ENCODE measurements around the gene MICALL2. TPM values are rescaled to one million over a fixed set of nuclear protein-coding genes. Genes with fewer than 3 reads are reported as not detected.

The MICALL2 gene
- total and polyA plus RNA-seq, 2 donors (not counting 1 experiment from before 2014, with no cell fraction given): 11.7 to 60.1 TPM

DNA sequence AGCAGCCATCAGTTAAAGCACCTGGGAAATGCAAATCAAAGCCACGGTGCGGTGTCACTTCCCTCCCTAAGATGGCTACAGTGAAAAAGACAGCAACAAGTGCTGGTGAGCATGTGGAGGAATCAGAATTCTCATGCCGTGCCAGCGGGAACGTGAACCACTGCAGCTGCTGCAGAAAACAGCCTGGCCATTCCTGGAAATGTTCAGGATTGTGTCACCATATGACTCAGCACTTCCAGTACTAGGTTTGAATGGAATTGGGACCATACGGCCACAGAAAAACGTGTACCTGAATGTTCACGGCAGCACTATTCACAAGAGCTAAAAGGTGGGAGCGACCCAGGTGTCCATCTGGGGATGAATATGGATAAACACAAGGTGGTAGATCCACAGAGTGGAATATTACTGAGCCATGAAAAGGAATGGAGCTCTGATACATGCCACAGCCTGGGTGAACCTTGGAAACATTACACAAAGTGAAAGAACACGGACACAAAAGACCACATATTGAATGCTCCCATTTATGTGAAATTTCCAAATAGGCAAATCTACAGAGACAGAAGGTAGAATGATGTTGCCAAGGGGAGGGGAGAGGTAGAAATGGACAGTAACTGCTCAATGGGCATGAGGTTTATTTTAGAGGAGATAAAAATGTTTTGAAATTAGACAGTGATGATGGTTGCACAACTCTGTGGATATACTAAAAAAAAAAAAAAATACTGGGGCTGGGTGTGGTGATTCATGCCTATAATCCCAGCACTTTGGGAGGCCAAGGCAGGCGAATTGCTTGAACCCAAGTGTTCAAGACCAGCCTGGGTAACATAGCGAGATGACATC lies 61.6 kb downstream of the MICALL2 start:
- DNase-seq (ENCODE audit: low read depth in 2 of 2): peak; percentile 47 to 76
- H3K4me2 ChIP-seq (ENCODE audit: extremely low read depth, insufficient read depth, low read length): no peak overlapping the region
- no peaks in the 10 kb centered on the region for H3K79me2 ChIP-seq (ENCODE audit: control insufficient read depth, insufficient read depth, low read length)
- no peak overlapping the region for H2AFZ ChIP-seq (ENCODE audit: low read length)
- no peak overlapping the region for H3K27ac ChIP-seq (ENCODE audit: insufficient read depth, low read length)
- H3K4me1 ChIP-seq (ENCODE audit: control insufficient read depth, extremely low read depth, insufficient read depth, low read length): no peaks in the 10 kb centered on the region
- no peaks in the 10 kb centered on the region for H3K36me3 ChIP-seq (ENCODE audit: control insufficient read depth, insufficient read depth, low read length)
- peaks cover 8% of the 10 kb centered on the region for H3K27me3 ChIP-seq (ENCODE audit: control insufficient read depth, insufficient read depth, low read length)
- H3K9ac ChIP-seq (ENCODE audit: insufficient read depth, low read length): no peak overlapping the region
- H4K20me1 ChIP-seq (ENCODE audit: control insufficient read depth, extremely low read depth, insufficient read depth, low read length): no peaks in the 10 kb centered on the region
- no peaks in the 10 kb centered on the region for H3K9me3 ChIP-seq (ENCODE audit: control insufficient read depth, insufficient read depth, low read depth, low read length)
- H3K4me3 ChIP-seq (replicated peaks in 1 of 4; ENCODE audit: control extremely low read depth in 1 of 4, insufficient read depth in 1 of 4, low read depth in 3 of 4, low read length in 4 of 4): no peak overlapping the region
- TF ChIP-seq, protein P1, sequence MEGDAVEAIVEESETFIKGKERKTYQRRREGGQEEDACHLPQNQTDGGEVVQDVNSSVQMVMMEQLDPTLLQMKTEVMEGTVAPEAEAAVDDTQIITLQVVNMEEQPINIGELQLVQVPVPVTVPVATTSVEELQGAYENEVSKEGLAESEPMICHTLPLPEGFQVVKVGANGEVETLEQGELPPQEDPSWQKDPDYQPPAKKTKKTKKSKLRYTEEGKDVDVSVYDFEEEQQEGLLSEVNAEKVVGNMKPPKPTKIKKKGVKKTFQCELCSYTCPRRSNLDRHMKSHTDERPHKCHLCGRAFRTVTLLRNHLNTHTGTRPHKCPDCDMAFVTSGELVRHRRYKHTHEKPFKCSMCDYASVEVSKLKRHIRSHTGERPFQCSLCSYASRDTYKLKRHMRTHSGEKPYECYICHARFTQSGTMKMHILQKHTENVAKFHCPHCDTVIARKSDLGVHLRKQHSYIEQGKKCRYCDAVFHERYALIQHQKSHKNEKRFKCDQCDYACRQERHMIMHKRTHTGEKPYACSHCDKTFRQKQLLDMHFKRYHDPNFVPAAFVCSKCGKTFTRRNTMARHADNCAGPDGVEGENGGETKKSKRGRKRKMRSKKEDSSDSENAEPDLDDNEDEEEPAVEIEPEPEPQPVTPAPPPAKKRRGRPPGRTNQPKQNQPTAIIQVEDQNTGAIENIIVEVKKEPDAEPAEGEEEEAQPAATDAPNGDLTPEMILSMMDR (conservative IDR thresholded peaks at IDR 0.05 in 1 of 2, IDR thresholded peaks at IDR 0.05 in 1 of 2; ENCODE audit: low read depth in 1 of 2, low read length in 2 of 2): no peak
- TF ChIP-seq EZH2 (IDR thresholded peaks at IDR 0.05; ENCODE audit: low read length, missing control alignments): no peak

DNA sequence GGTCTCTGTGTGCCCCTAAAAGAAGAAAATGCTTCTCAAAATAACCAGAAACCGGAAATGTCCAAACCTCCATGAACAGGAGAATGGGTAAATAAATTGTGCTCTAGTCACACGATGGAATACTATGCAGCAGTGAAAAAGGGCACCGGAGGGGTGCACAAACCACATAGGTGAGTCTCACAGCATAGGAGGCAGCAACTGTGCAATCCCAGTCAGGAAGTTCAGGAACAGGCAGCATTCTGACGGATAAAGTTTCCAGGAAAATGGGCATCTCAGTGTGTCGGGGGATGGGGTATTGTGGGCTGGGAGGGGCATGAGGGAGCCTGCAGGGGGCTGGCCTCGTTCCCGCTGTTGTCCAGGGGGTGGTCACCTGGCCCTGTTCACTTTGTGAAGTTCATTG lies 63.1 kb downstream of the MICALL2 start:
- Histone ChIP-seq H2AFZ (ENCODE audit: low read length) (no peak overlapping the region), H3K79me2 (ENCODE audit: control insufficient read depth, insufficient read depth, low read length) (no peaks in the 10 kb centered on the region), H3K4me3 (replicated peaks in 1 of 4; ENCODE audit: control extremely low read depth in 1 of 4, insufficient read depth in 1 of 4, low read depth in 3 of 4, low read length in 4 of 4) (no peak overlapping the region), H3K36me3 (ENCODE audit: control insufficient read depth, insufficient read depth, low read length) (no peaks in the 10 kb centered on the region), H3K27ac (ENCODE audit: insufficient read depth, low read length) (no peak overlapping the region), H3K9ac (ENCODE audit: insufficient read depth, low read length) (no peak overlapping the region), H4K20me1 (ENCODE audit: control insufficient read depth, extremely low read depth, insufficient read depth, low read length) (no peaks in the 10 kb centered on the region), H3K4me1 (ENCODE audit: control insufficient read depth, extremely low read depth, insufficient read depth, low read length) (no peaks in the 10 kb centered on the region), H3K4me2 (ENCODE audit: extremely low read depth, insufficient read depth, low read length) (no peak overlapping the region), H3K27me3 (ENCODE audit: control insufficient read depth, insufficient read depth, low read length) (no peaks in the 10 kb centered on the region), H3K9me3 (ENCODE audit: control insufficient read depth, insufficient read depth, low read depth, low read length) (no peaks in the 10 kb centered on the region)
- no peak for TF ChIP-seq EZH2 (IDR thresholded peaks at IDR 0.05; ENCODE audit: low read length, missing control alignments)
- TF ChIP-seq, protein P1 (conservative IDR thresholded peaks at IDR 0.05 in 1 of 2, IDR thresholded peaks at IDR 0.05 in 1 of 2; ENCODE audit: low read depth in 1 of 2, low read length in 2 of 2): no peak
- no peak for DNase-seq (ENCODE audit: low read depth in 2 of 2)

DNA sequence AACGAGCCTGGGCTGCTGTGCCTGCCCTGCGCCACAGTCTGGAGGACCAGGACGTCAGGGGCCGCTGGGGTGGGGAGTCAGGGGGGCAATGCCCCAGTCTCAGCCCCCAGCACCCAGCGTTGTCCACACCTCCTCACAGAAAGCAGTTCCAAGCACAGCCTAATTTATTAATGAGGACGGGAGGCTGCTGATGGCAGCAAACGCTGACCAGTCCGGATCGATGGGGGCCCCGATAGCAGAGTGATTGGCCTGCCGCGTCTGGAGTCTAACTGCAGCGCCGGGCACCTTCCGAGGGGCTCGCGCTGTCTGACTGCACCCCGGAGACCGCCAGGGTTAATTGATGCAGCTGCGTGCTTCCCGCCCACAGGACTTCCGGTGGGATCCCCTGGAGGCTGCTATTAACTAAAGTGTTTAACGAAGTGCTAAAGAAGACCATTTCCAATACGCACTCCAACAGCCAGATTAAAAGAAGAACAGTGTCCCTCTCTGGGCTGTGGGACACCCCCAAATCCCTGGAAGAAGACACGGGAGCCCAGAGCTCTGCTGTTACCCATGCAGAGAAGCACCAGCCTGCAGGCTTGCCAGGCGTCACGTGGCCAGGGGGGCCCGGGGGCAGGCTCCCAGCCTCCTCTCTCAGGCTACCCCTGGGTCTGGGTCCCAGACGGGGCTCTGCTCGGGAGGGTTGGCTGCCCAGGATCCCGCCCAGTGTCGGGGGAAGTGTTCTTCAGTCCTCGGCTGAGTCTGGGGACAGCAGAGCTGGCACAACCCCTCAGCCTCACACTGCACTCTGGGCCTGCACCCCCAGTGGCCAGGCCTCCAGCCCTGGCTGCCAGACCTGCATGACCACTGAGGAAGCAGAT lies 63.8 kb downstream of the MICALL2 start:
- no peaks in the 10 kb centered on the region for H3K27me3 ChIP-seq (ENCODE audit: control insufficient read depth, insufficient read depth, low read length)
- H3K9me3 ChIP-seq (ENCODE audit: control insufficient read depth, insufficient read depth, low read depth, low read length): no peaks in the 10 kb centered on the region
- no peaks in the 10 kb centered on the region for H3K4me1 ChIP-seq (ENCODE audit: control insufficient read depth, extremely low read depth, insufficient read depth, low read length)
- H3K9ac ChIP-seq (ENCODE audit: insufficient read depth, low read length): no peak overlapping the region
- no peaks in the 10 kb centered on the region for H4K20me1 ChIP-seq (ENCODE audit: control insufficient read depth, extremely low read depth, insufficient read depth, low read length)
- DNase-seq (ENCODE audit: low read depth in 2 of 2): no peak
- TF ChIP-seq, protein P1 (conservative IDR thresholded peaks at IDR 0.05 in 1 of 2, IDR thresholded peaks at IDR 0.05 in 1 of 2; ENCODE audit: low read depth in 1 of 2, low read length in 2 of 2): no peak
- TF ChIP-seq EZH2 (IDR thresholded peaks at IDR 0.05; ENCODE audit: low read length, missing control alignments): no peak
- H3K36me3 ChIP-seq (ENCODE audit: control insufficient read depth, insufficient read depth, low read length): no peaks in the 10 kb centered on the region
- H3K4me3 ChIP-seq (replicated peaks in 1 of 4; ENCODE audit: control extremely low read depth in 1 of 4, insufficient read depth in 1 of 4, low read depth in 3 of 4, low read length in 4 of 4): no peak overlapping the region
- no peaks in the 10 kb centered on the region for H3K79me2 ChIP-seq (ENCODE audit: control insufficient read depth, insufficient read depth, low read length)
- no peak overlapping the region for H3K4me2 ChIP-seq (ENCODE audit: extremely low read depth, insufficient read depth, low read length)
- H2AFZ ChIP-seq (ENCODE audit: low read length): no peak overlapping the region
- H3K27ac ChIP-seq (ENCODE audit: insufficient read depth, low read length): no peak overlapping the region

Measured in fibroblast of lung (primary cell).